C1 segment of cervical spinal cord (tissue), 14 donors: ENCODE results near the gene HDHD3.
"Not testable (repeated sequence)": the region's sequence is repeated elsewhere in the genome, so short reads cannot be mapped to it uniquely, and the experiment has no call there.

ENCODE experiments used
- DNase-seq, 14 donors: peaks; one replicate each; lab custom pipeline; 2025; lab: John Stamatoyannopoulos, UW

The HDHD3 gene, protein sequence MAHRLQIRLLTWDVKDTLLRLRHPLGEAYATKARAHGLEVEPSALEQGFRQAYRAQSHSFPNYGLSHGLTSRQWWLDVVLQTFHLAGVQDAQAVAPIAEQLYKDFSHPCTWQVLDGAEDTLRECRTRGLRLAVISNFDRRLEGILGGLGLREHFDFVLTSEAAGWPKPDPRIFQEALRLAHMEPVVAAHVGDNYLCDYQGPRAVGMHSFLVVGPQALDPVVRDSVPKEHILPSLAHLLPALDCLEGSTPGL

DNA sequence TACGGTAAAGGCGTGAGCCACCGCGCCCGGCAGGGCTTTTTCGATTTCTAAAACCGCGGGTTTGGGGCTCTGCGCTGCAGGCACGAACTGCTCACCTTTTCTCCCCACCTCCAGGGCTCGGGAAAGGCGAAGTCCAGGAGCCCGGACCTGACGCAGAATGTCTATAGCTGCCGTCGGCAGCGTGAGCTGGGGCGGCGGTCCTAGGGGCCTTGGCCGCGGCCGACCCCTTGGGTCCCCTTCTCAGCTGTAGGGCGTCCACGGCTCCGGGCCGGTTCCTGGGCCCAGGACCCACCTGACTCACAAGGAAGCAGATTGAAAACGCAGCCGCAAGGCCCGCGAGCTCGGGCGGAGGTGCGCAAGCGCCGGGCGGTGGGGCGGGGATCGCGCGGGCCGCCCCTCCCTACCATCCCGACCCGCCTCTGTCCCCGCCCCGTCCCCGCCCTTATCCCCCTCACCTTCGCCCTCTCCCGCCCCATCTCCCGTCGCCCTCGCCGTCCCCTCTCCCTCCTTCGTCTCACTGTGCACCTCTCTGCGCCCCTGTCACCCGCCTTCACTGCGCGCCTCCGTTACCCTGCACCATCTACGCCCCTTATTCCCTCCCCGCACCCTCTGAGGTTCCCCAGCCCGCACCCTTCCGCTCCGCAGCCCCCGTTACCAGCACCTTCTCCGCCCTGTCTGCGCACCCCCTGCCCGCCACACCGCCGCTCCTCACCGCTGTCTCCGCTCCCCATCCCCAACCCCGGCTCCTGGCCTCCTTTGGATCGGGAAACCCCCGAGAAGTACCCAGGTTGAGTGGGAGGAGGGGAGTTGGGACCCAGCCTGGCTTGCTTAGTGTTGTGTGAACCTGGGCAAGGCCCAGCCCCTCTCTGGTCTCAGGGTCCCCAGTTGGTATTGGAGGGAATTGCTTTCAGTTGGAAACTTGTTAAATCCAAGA lies at the start of gene HDHD3:
Gene HDHD3 (minus strand): TSS at position 353 of the 934 bp plus-strand sequence. CDS start 2,632 bp downstream, outside the sequence.
- DNase-seq: peak in 13 of 14 donors; percentile 17 to 81 (median 59)

- no peak for DNase-seq
Measured at GRCh38 chr9:113425072-113425471, 48.3 kb upstream of the HDHD3 start.

- no peak for DNase-seq
Measured at GRCh38 chr9:113421726-113422125, 44.9 kb upstream of the HDHD3 start.

- no peak for DNase-seq
Measured at GRCh38 chr9:113417370-113417769, 40.6 kb upstream of the HDHD3 start.

- DNase-seq: no peak
Measured at GRCh38 chr9:113416149-113416721, 39.4 kb upstream of the HDHD3 start.

DNA sequence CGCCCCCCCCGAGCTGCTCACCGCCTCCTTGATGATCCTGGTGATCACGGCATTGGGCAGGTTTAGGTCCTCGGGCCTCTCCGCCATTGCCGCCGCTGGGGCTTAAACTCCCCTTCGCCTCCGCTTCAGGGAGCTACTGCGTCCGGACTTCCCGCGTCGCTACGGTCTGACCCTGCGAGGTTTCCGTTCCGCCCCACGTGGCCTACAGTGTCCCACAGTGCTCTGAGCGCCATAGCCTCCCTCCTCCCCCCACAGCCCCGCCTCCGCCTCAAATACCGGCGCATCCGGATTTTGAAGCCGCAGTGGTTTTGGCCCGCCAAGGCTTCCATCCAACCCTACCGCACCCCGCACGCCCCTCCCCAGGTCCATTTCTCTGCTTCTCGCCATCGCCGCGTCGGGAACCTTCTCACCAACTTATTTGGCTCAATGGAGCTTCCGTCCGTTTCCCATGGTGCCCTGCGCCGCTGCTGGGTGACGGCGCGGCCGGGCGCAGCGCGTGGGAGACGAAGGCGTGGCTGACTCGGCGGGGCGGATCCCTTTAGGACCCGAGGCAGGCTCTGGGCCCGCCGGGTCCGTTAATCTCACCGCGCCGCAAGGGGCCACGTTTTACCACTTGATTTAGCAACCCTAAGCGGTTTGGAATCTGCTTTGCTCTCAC lies 33.5 kb upstream of the HDHD3 start, which contains the start of the genes C9orf43 and POLE3:
Gene C9orf43 (plus strand): TSS at position 541 of the 658 bp plus-strand sequence. CDS start 2,747 bp downstream, outside the sequence.
Gene POLE3 (minus strand): TSS at position 469 of the 658 bp plus-strand sequence. CDS start 382 bp downstream, at position 87.
- peak; percentile 64 to 99 (median 97) for DNase-seq

- no peak for DNase-seq
Measured at GRCh38 chr9:113409883-113410206, 33.1 kb upstream of the HDHD3 start.

GRCh38 chr9:113409481-113409880 lies 32.7 kb upstream of the HDHD3 start:
- no peak for DNase-seq

DNA sequence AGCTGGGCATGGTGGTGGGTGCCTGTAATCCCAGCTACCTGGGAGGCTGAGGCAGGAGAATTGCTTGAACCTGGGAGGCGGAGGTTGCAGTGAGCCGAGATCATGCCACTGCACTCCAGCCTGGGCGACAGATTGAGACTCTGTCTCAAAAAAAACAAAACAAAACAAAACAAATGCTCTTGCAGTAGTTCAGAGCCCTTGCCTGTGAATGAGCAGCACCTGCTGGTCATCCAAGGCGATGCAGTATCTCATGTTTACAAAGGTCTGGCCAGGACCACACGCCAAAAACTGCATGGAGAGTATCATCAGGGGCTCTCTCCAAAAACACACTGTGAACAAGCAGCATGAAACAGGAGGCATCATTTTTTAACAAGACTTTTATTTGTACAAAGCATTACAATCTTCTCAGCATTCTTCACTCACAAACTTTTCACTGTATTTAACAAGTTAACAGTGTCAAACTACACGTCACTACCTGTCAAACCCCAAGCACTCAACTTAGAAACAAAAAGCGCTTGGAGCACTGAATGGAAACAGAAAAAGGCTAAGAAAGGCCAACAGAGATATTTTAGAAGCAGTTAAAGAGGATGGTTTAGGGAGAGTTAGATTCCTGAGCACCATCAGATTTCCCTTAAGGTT lies 30.2 kb upstream of the HDHD3 start:
- DNase-seq: peak in 8 of 14 donors; percentile 6 to 38 (median 14)

GRCh38 chr9:113406353-113406752 lies 29.6 kb upstream of the HDHD3 start:
- DNase-seq: not testable (repeated sequence)

- DNase-seq: no peak
Measured at GRCh38 chr9:113403646-113404045, 26.9 kb upstream of the HDHD3 start.

DNA sequence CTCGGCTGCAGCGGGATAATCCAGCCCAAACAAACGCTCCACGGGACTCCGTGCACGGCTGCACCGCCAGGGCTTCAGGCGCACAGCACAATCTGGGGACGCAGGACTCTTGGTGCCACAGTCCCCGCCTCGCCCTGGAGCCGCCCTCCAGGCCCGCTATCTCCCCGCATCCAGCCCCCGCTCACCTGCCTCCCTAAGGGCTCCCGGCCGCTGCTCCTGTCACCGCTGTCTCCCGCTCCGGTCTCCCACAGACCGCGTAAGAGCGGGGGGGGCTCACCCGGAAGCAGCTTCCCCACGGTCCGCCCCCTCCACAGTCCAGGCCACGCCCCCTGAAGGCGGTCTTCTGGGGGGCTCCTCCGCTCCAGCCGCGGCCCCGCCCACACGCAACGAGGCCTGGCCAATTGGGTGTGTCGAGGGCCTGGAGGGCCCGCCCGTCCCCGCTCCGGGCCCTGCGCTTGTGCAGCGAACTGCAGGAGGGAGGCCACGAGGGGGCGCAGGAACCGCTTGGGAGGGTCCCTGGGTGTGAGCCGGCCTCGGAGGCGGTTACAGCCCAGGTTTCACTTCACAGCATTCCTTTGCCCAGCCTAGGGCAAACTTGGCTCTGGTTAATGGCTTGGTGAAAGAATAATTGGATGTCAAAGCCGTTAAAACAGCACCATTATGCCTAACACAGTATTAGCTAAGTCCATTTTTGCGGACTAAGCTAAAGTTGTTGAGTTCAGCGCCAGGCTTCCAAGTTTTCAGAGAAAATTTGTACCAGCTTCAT lies 24.4 kb upstream of the HDHD3 start, which contains the start of gene ALAD:
Gene ALAD (minus strand): TSS at position 258 of the 766 bp plus-strand sequence. CDS start 7,725 bp downstream, outside the sequence.
- DNase-seq: peak; percentile 82 to 99 (median 97)

DNA sequence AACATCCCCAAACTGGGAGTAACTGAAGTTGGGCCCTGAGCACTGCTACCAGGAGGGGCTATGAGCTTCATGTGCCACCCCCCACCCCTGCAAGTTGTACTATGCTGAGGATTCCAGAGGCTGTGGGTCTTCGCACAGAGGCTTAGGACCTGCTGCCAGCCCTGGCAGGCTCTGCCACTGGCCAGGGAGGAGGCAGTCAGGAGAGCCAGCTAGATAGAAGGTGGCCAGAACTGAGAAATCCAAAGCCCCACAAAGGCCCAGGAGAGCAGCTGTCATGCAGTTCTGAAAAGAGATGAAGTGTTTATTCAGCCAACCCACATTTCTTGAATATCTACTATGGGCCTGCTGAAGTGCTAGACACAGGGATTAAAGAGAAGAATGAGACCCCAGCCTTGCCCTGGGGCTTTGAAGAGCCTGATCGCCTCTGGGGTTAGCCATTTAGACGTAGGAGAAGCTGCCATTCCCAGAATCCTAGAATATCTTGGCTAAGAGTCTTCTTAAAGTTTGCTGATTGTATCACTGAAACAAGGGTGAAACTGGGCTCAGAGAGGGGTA lies 22.9 kb upstream of the HDHD3 start:
- DNase-seq: no peak

GRCh38 chr9:113398796-113399195 lies 22.0 kb upstream of the HDHD3 start:
- DNase-seq: no peak

- DNase-seq: no peak
Measured at GRCh38 chr9:113397203-113397631, 20.4 kb upstream of the HDHD3 start.

GRCh38 chr9:113395000-113395861 lies 18.4 kb upstream of the HDHD3 start:
- no peak for DNase-seq

DNA sequence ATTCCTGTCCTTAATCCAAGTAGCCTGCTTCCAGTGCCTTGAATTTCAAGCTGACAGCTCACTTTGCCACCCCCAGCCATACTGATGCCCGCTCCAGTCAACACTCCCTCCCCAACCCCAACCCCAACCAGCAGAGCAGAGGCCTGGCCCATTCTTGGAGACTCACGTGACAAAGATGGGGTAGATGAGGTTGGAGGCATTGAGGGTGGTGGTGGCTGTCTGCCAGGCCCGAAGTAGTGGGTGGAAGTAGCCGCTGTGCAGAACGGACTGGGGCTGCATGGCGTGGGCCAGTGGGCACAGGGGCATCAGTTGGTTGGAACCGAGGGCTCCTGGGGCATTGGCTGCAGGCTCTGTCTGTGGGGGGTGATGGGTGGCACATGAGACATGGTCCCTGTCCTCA lies 16.5 kb upstream of the HDHD3 start:
- peak in 5 of 14 donors; percentile 13 to 42 (median 40) for DNase-seq

- DNase-seq: no peak
Measured at GRCh38 chr9:113391917-113392316, 15.1 kb upstream of the HDHD3 start.
